GM12874 (cell line): ENCODE measurements around the gene LRMDA.

Source experiments
- CTCF ChIP-seq: IDR thresholded peaks from 2 replicates; pipeline ENCODE4 v1.5.1; 2011; ENCODE audit warnings: low read depth, mild to moderate bottlenecking, control low read depth, low read length, moderate library complexity; ENCODE audit not compliant: insufficient read depth

Gene LRMDA

GRCh38 chr10:75550191-75550590, 118.8 kb downstream of the LRMDA start:
- no peak for TF ChIP-seq CTCF

GRCh38 chr10:75552171-75552570, 120.7 kb downstream of the LRMDA start:
- no peak for TF ChIP-seq CTCF

GRCh38 chr10:75553550-75553949, 122.1 kb downstream of the LRMDA start:
- TF ChIP-seq CTCF, result no peak

- no peak for TF ChIP-seq CTCF
Measured at GRCh38 chr10:75555323-75555722, 123.9 kb downstream of the LRMDA start.

GRCh38 chr10:75556320-75556719, 124.9 kb downstream of the LRMDA start:
- no peak for TF ChIP-seq CTCF

- TF ChIP-seq CTCF, result no peak
Measured at GRCh38 chr10:75565286-75566251, 134.1 kb downstream of the LRMDA start.

GRCh38 chr10:75568450-75569130, 137.2 kb downstream of the LRMDA start:
- no peak for TF ChIP-seq CTCF
